ENCODE results near the gene CTAGE6.
A peak's percentile ranks its signal among the peaks of the same experiment; 100 is the strongest.
"Not testable (repeated sequence)": the region's sequence is repeated elsewhere in the genome, so short reads cannot be mapped to it uniquely, and the experiment has no call there.

DNA sequence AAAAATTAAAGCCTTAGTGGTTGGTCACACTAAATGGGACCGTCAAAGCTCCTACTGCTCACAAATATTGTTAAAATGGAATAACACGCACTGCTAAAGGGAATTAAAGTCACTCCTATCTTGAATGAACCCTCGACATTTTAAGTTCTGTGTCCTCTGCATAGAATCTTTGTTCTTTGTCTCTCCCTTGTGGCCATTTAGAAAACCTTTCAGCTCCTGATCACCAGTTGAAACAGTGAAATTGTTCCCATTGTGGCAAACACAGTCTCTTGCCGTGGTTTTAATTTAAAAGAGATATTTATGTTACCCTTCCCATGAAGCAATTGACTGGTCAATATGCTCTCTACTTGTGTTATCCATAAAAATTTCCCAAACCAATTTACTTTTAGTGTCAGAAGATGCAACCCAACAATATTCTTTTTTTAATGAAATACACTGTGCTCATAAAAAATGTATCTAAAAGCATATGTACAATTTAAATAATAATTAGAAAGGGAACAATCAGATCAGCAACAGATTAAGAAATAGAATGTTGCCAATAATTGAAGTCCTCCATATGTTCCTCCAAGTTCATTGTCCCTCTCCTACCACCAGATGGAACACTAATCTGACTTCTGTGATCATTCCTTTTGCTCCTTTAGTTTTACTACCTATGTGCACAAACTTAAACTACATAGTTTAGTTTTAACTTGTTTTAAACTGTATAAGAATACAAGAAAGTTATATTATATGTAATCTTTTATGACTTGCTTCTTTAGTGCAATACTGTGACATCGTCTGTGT is 20.3 kb downstream of the CTAGE6 start:
- TF ChIP-seq POLR2A (IDR thresholded peaks at IDR 0.05), result not testable (repeated sequence)
- TF ChIP-seq, protein P1, sequence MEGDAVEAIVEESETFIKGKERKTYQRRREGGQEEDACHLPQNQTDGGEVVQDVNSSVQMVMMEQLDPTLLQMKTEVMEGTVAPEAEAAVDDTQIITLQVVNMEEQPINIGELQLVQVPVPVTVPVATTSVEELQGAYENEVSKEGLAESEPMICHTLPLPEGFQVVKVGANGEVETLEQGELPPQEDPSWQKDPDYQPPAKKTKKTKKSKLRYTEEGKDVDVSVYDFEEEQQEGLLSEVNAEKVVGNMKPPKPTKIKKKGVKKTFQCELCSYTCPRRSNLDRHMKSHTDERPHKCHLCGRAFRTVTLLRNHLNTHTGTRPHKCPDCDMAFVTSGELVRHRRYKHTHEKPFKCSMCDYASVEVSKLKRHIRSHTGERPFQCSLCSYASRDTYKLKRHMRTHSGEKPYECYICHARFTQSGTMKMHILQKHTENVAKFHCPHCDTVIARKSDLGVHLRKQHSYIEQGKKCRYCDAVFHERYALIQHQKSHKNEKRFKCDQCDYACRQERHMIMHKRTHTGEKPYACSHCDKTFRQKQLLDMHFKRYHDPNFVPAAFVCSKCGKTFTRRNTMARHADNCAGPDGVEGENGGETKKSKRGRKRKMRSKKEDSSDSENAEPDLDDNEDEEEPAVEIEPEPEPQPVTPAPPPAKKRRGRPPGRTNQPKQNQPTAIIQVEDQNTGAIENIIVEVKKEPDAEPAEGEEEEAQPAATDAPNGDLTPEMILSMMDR (IDR thresholded peaks at IDR 0.05), result peak in 5 of 6 experiments; percentile 50 to 81 (median 66)
